ENCODE data around the gene SHC2.

SHC2 gene

GRCh38 chr19:497491-497868 is 36.6 kb upstream of the SHC2 start:
- no peaks in the 10 kb centered on the region for H3K4me1 ChIP-seq (ENCODE audit: insufficient read depth, low read length, poor library complexity, severe bottlenecking)
- H3F3A ChIP-seq (ENCODE audit: low read depth) = no peaks in the 10 kb centered on the region
- no peaks in the 10 kb centered on the region for H3K79me2 ChIP-seq (ENCODE audit: insufficient read depth, low read length)
- no peak overlapping the region for H3K9ac ChIP-seq (ENCODE audit: low read depth, low read length, poor library complexity, severe bottlenecking)
- TF ChIP-seq EZH2phosphoT487 (IDR thresholded peaks at IDR 0.05; ENCODE audit: borderline replicate concordance) (no peak), CTCF (conservative IDR thresholded peaks at IDR 0.05; ENCODE audit: low read length) (no peak)
- no peak overlapping the region for H3K4me3 ChIP-seq (ENCODE audit: low read length, poor library complexity, severe bottlenecking)
- no peaks in the 10 kb centered on the region for H3K9me2 ChIP-seq (replicated peaks; ENCODE audit: low read depth, low read length)
- H3K27me3 ChIP-seq (ENCODE audit: insufficient read depth, low read length, poor library complexity, severe bottlenecking) = no peaks in the 10 kb centered on the region
- no peaks in the 10 kb centered on the region for H3K9me3 ChIP-seq (ENCODE audit: insufficient read depth, low read depth, low read length)
- H2AFZ ChIP-seq (ENCODE audit: low read length) = no peak overlapping the region
- no peaks in the 10 kb centered on the region for H3K36me3 ChIP-seq (ENCODE audit: insufficient read depth, low read length)
- no peak overlapping the region for H3K4me2 ChIP-seq (ENCODE audit: low read depth, low read length, poor library complexity, severe bottlenecking)
- no peaks in the 10 kb centered on the region for H4K20me1 ChIP-seq (ENCODE audit: insufficient read depth, low read length, poor library complexity, severe bottlenecking)

GRCh38 chr19:496986-497385 is 36.2 kb upstream of the SHC2 start:
- TF ChIP-seq EZH2phosphoT487 (IDR thresholded peaks at IDR 0.05; ENCODE audit: borderline replicate concordance) = no peak
- no peak for TF ChIP-seq CTCF (conservative IDR thresholded peaks at IDR 0.05; ENCODE audit: low read length)
- Histone ChIP-seq H3K4me3 (ENCODE audit: low read length, poor library complexity, severe bottlenecking) (no peak overlapping the region), H3K4me1 (ENCODE audit: insufficient read depth, low read length, poor library complexity, severe bottlenecking) (no peaks in the 10 kb centered on the region), H3K4me2 (ENCODE audit: low read depth, low read length, poor library complexity, severe bottlenecking) (no peak overlapping the region), H3F3A (ENCODE audit: low read depth) (no peaks in the 10 kb centered on the region), H2AFZ (ENCODE audit: low read length) (no peak overlapping the region), H3K9me2 (replicated peaks; ENCODE audit: low read depth, low read length) (no peaks in the 10 kb centered on the region), H4K20me1 (ENCODE audit: insufficient read depth, low read length, poor library complexity, severe bottlenecking) (no peaks in the 10 kb centered on the region), H3K36me3 (ENCODE audit: insufficient read depth, low read length) (no peaks in the 10 kb centered on the region), H3K9ac (ENCODE audit: low read depth, low read length, poor library complexity, severe bottlenecking) (no peak overlapping the region), H3K27me3 (ENCODE audit: insufficient read depth, low read length, poor library complexity, severe bottlenecking) (no peaks in the 10 kb centered on the region), H3K9me3 (ENCODE audit: insufficient read depth, low read depth, low read length) (no peaks in the 10 kb centered on the region), H3K79me2 (ENCODE audit: insufficient read depth, low read length) (no peaks in the 10 kb centered on the region)

GRCh38 chr19:496112-496665 is 35.4 kb upstream of the SHC2 start, which contains the start of gene MADCAM1:
Gene MADCAM1, plus strand, starts transcription at chr19:496486. Its CDS starts 14 bp downstream, at chr19:496500.
- no peaks in the 10 kb centered on the region for H3K9me2 ChIP-seq (replicated peaks; ENCODE audit: low read depth, low read length)
- no peak for TF ChIP-seq EZH2phosphoT487 (IDR thresholded peaks at IDR 0.05; ENCODE audit: borderline replicate concordance)
- TF ChIP-seq CTCF (conservative IDR thresholded peaks at IDR 0.05; ENCODE audit: low read length) = no peak
- no peaks in the 10 kb centered on the region for H3K79me2 ChIP-seq (ENCODE audit: insufficient read depth, low read length)
- H3F3A ChIP-seq (ENCODE audit: low read depth) = peaks cover 2% of the 10 kb centered on the region; the same call in 1 of the 2 replicates
- no peak within 1 kb of the TSS for H3K9ac ChIP-seq (ENCODE audit: low read depth, low read length, poor library complexity, severe bottlenecking)
- no peaks in the 10 kb centered on the region for H4K20me1 ChIP-seq (ENCODE audit: insufficient read depth, low read length, poor library complexity, severe bottlenecking)
- no peaks in the 10 kb centered on the region for H3K27me3 ChIP-seq (ENCODE audit: insufficient read depth, low read length, poor library complexity, severe bottlenecking)
- H3K4me1 ChIP-seq (ENCODE audit: insufficient read depth, low read length, poor library complexity, severe bottlenecking) = no peaks in the 10 kb centered on the region
- H3K4me2 ChIP-seq (ENCODE audit: low read depth, low read length, poor library complexity, severe bottlenecking) = no peak within 1 kb of the TSS
- no peaks in the 10 kb centered on the region for H3K9me3 ChIP-seq (ENCODE audit: insufficient read depth, low read depth, low read length)
- no peak within 1 kb of the TSS for H2AFZ ChIP-seq (ENCODE audit: low read length)
- no peaks in the 10 kb centered on the region for H3K36me3 ChIP-seq (ENCODE audit: insufficient read depth, low read length)
- no peak within 1 kb of the TSS for H3K4me3 ChIP-seq (ENCODE audit: low read length, poor library complexity, severe bottlenecking)

Measured in Loucy (cell line).